Vagina (tissue), 2 donors: ENCODE results near the gene STEAP2. TPM values are rescaled to one million over a fixed set of nuclear protein-coding genes. Genes with fewer than 3 reads are reported as not detected.

Experiments
- DNase-seq, 2 donors: peaks; one replicate each; pipeline ENCODE4 v3.0.0-alpha.2; 2017; ENCODE audit errors: extremely low spot score in 2 of 2
- H3K27ac ChIP-seq: fragments of 200-600 bp; sonication (generic); one replicate; pipeline ENCODE4 v1.5.1; 2019
- H3K27me3 ChIP-seq: fragments of 200-600 bp; sonication (generic); one replicate; pipeline ENCODE4 v1.5.1; 2019
- H3K36me3 ChIP-seq, 2 donors: fragments of 200-600 bp; sonication (generic); one replicate each; pipeline ENCODE4 v1.5.1; 2017 to 2019
- H3K4me1 ChIP-seq: fragments of 200-600 bp; sonication (generic); one replicate; pipeline ENCODE4 v1.5.1; 2019
- H3K4me3 ChIP-seq, 2 donors: fragments of 200-600 bp; sonication (generic); 1 replicate in 1 of 2; 2 replicates in 1 of 2; pipeline ENCODE4 v1.5.1; 2016 to 2019
- H3K9me3 ChIP-seq: fragments of 200-600 bp; sonication (generic); one replicate; pipeline ENCODE4 v1.5.1; 2019
- CTCF ChIP-seq, 3 experiments: fragments of 450-650 bp in 2 of 3; fragments of 200-600 bp in 1 of 3; sonication (generic) in 1 of 3; IDR thresholded peaks; one replicate each; pipeline ENCODE4 v1.5.1; 2017 to 2019; ENCODE audit warnings: antibody characterized with exemption in 3 of 3, mild to moderate bottlenecking in 2 of 3, moderate library complexity in 2 of 3
- POLR2A ChIP-seq, 2 donors: fragments of 450-650 bp; IDR thresholded peaks; one replicate each; pipeline ENCODE4 v1.6.1; 2017; ENCODE audit warnings: antibody characterized with exemption in 2 of 2, mild to moderate bottlenecking in 2 of 2, moderate library complexity in 2 of 2
- POLR2AphosphoS5 ChIP-seq, 2 donors: sonication (generic); formaldehyde crosslinking; IDR thresholded peaks; one replicate each; pipeline ENCODE4 v1.9.0; 2017; ENCODE audit warnings: antibody characterized with exemption in 2 of 2, mild to moderate bottlenecking in 2 of 2, low read depth in 1 of 2; ENCODE audit not compliant: insufficient read depth in 1 of 2
- intact Hi-C: fragments of 100-400 bp; cut with DNase I; formaldehyde crosslinking; loops from one replicate; pipeline ENCODE4 v1.15.1; 2023
- total RNA-seq: library from RNA; depleted of rRNA; stranded (reverse); fragments of >200 nt; gene quantifications from one replicate; pipeline ENCODE4 v1.2.3, GENCODE V29; 2016

Gene STEAP2
- total RNA-seq, 1 donor from 2014 or later: 32.2 TPM

- intact Hi-C loops: no loop called here
- H3K27ac ChIP-seq: peak overlapping the region; percentile 55
Observed at GRCh38 chr7:90244565-90244908, 33.0 kb downstream of the STEAP2 start.

GRCh38 chr7:90244909-90245851 is 33.6 kb downstream of the STEAP2 start, which contains the start of gene CFAP69:
CFAP69 (plus strand) TSS chr7:90245174; CDS start chr7:90245425, 251 bp downstream.
- intact Hi-C loops: no loop called here
- Histone ChIP-seq H3K9me3 (no peaks in the 10 kb centered on the region), H3K27ac (peak within 1 kb of the TSS; percentile 55), H3K4me3 (peak within 1 kb of the TSS; percentile 71 to 80), H3K27me3 (no peaks in the 10 kb centered on the region), H3K36me3 (no peaks in the 10 kb centered on the region), H3K4me1 (peaks cover 22% of the 10 kb centered on the region)
- peak in 1 of 2 donors; percentile 91 for DNase-seq
- TF ChIP-seq CTCF (IDR thresholded peaks at IDR 0.05): peak in 1 of 3 experiments; percentile 32
- TF ChIP-seq POLR2A (IDR thresholded peaks at IDR 0.05): no peak
- peak; percentile 63 to 71 for TF ChIP-seq POLR2AphosphoS5 (IDR thresholded peaks at IDR 0.05; ENCODE audit: insufficient read depth in 1 of 2, low read depth in 1 of 2)

More at GRCh38 chr7:90244565-90244908, 33.0 kb downstream of the STEAP2 start:
- no peak for DNase-seq
- Histone ChIP-seq H3K4me3 (peak overlapping the region; percentile 71 to 80), H3K4me1 (peaks cover 22% of the 10 kb centered on the region), H3K9me3 (no peaks in the 10 kb centered on the region), H3K36me3 (no peaks in the 10 kb centered on the region), H3K27me3 (no peaks in the 10 kb centered on the region)
- TF ChIP-seq POLR2AphosphoS5 (IDR thresholded peaks at IDR 0.05; ENCODE audit: insufficient read depth in 1 of 2, low read depth in 1 of 2) (no peak), POLR2A (IDR thresholded peaks at IDR 0.05) (no peak), CTCF (IDR thresholded peaks at IDR 0.05) (no peak)

GRCh38 chr7:90246171-90246570 is 34.6 kb downstream of the STEAP2 start:
- intact Hi-C loops: no loop called here
- peak overlapping the region; percentile 71 to 80 for H3K4me3 ChIP-seq
- TF ChIP-seq POLR2A (IDR thresholded peaks at IDR 0.05) (no peak), POLR2AphosphoS5 (IDR thresholded peaks at IDR 0.05; ENCODE audit: insufficient read depth in 1 of 2, low read depth in 1 of 2) (no peak), CTCF (IDR thresholded peaks at IDR 0.05) (no peak)
- H3K4me1 ChIP-seq: peaks cover 22% of the 10 kb centered on the region
- no peaks in the 10 kb centered on the region for H3K36me3 ChIP-seq
- no peaks in the 10 kb centered on the region for H3K27me3 ChIP-seq
- H3K27ac ChIP-seq: no peak overlapping the region
- no peaks in the 10 kb centered on the region for H3K9me3 ChIP-seq
- DNase-seq: no peak

GRCh38 chr7:90248706-90249105 is 37.2 kb downstream of the STEAP2 start:
- Histone ChIP-seq H3K4me3 (no peak overlapping the region), H3K27ac (no peak overlapping the region), H3K4me1 (peaks cover 22% of the 10 kb centered on the region), H3K36me3 (no peaks in the 10 kb centered on the region), H3K9me3 (no peaks in the 10 kb centered on the region), H3K27me3 (no peaks in the 10 kb centered on the region)
- intact Hi-C loops: no loop called here
- DNase-seq: no peak
- TF ChIP-seq POLR2AphosphoS5 (IDR thresholded peaks at IDR 0.05; ENCODE audit: insufficient read depth in 1 of 2, low read depth in 1 of 2) (no peak), POLR2A (IDR thresholded peaks at IDR 0.05) (no peak), CTCF (IDR thresholded peaks at IDR 0.05) (no peak)
